Left forelimb (tissue), 1 donor: ENCODE data around the gene EPHA4.

Source experiments
- DNase-seq: peaks from one replicate; pipeline ENCODE4 v3.0.0-alpha.2; 2018; ENCODE audit warnings: low spot score

Gene EPHA4

GRCh38 chr2:221473451-221473850, 98.7 kb downstream of the EPHA4 start:
- no peak for DNase-seq

GRCh38 chr2:221468317-221468716, 103.8 kb downstream of the EPHA4 start:
- no peak for DNase-seq

GRCh38 chr2:221467610-221468009, 104.5 kb downstream of the EPHA4 start:
- DNase-seq: no peak

GRCh38 chr2:221466744-221467143, 105.4 kb downstream of the EPHA4 start:
- DNase-seq: no peak

- DNase-seq: no peak
Observed at GRCh38 chr2:221465776-221466175, 106.3 kb downstream of the EPHA4 start.

- no peak for DNase-seq
Observed at GRCh38 chr2:221464971-221465370, 107.1 kb downstream of the EPHA4 start.

- DNase-seq: no peak
Observed at GRCh38 chr2:221463241-221463896, 108.7 kb downstream of the EPHA4 start.

GRCh38 chr2:221461901-221462300, 110.2 kb downstream of the EPHA4 start:
- DNase-seq: no peak

GRCh38 chr2:221460136-221460535, 112.0 kb downstream of the EPHA4 start:
- DNase-seq: no peak

GRCh38 chr2:221458578-221458977, 113.5 kb downstream of the EPHA4 start:
- DNase-seq: no peak

GRCh38 chr2:221455214-221455613, 116.9 kb downstream of the EPHA4 start:
- DNase-seq: no peak

GRCh38 chr2:221454459-221455105, 117.5 kb downstream of the EPHA4 start:
- DNase-seq: no peak

GRCh38 chr2:221451862-221452788, 120.0 kb downstream of the EPHA4 start:
- DNase-seq: no peak

GRCh38 chr2:221450280-221450679, 121.8 kb downstream of the EPHA4 start:
- DNase-seq: no peak

GRCh38 chr2:221449406-221449805, 122.7 kb downstream of the EPHA4 start:
- DNase-seq: no peak

GRCh38 chr2:221448844-221449390, 123.2 kb downstream of the EPHA4 start:
- DNase-seq: no peak

- DNase-seq: no peak
Observed at GRCh38 chr2:221448057-221448843, 123.9 kb downstream of the EPHA4 start.

GRCh38 chr2:221447310-221447709, 124.8 kb downstream of the EPHA4 start:
- no peak for DNase-seq

GRCh38 chr2:221446140-221446539, 126.0 kb downstream of the EPHA4 start:
- no peak for DNase-seq

GRCh38 chr2:221444106-221444505, 128.0 kb downstream of the EPHA4 start:
- no peak for DNase-seq

- no peak for DNase-seq
Observed at GRCh38 chr2:221443645-221444044, 128.5 kb downstream of the EPHA4 start.

- no peak for DNase-seq
Observed at GRCh38 chr2:221442128-221442527, 130.0 kb downstream of the EPHA4 start.
